ENCODE data around the gene GPR39. TPM values are rescaled to one million over a fixed set of nuclear protein-coding genes. Genes with fewer than 3 reads are reported as not detected.

Gene GPR39
- total RNA-seq = 0.20 to 0.31 TPM in 2 of 3 replicates, not detected in the other
- long read RNA-seq = 0 reads

DNA sequence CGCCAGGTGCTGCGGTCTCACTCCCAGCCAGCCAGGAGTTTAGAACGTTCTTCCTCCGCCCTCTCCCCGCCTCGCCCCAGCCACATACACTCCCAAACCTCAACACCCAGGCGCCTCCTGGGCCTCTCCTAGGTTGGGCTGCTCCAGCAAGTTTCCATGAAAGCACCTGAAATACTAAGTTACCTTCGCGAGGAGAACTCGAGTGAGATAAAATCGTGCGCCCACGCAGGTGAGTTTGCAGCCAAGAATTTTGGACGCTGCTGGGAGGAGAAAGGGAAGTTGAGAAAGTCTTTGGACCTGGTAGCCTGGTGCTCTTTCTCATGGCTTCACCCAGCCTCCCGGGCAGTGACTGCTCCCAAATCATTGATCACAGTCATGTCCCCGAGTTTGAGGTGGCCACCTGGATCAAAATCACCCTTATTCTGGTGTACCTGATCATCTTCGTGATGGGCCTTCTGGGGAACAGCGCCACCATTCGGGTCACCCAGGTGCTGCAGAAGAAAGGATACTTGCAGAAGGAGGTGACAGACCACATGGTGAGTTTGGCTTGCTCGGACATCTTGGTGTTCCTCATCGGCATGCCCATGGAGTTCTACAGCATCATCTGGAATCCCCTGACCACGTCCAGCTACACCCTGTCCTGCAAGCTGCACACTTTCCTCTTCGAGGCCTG is at the start of gene GPR39:
Gene GPR39 (plus strand): TSS at position 83 of the 673 bp plus-strand sequence.
- Mint-ChIP-seq H3K9me3 (ENCODE audit: low read depth) (no peaks in the 10 kb centered on the region), H3K4me3 (ENCODE audit: unreplicated experiment) (peak within 1 kb of the TSS; percentile 73), H3K36me3 (ENCODE audit: low read depth) (no peaks in the 10 kb centered on the region), H3K27me3 (ENCODE audit: low read depth) (peaks cover 35% of the 10 kb centered on the region), H3K4me1 (ENCODE audit: low read depth) (peaks cover 16% of the 10 kb centered on the region), H3K27ac (ENCODE audit: unreplicated experiment) (peak within 1 kb of the TSS; percentile 83)
- TF ChIP-seq, protein P1, sequence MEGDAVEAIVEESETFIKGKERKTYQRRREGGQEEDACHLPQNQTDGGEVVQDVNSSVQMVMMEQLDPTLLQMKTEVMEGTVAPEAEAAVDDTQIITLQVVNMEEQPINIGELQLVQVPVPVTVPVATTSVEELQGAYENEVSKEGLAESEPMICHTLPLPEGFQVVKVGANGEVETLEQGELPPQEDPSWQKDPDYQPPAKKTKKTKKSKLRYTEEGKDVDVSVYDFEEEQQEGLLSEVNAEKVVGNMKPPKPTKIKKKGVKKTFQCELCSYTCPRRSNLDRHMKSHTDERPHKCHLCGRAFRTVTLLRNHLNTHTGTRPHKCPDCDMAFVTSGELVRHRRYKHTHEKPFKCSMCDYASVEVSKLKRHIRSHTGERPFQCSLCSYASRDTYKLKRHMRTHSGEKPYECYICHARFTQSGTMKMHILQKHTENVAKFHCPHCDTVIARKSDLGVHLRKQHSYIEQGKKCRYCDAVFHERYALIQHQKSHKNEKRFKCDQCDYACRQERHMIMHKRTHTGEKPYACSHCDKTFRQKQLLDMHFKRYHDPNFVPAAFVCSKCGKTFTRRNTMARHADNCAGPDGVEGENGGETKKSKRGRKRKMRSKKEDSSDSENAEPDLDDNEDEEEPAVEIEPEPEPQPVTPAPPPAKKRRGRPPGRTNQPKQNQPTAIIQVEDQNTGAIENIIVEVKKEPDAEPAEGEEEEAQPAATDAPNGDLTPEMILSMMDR (IDR thresholded peaks at IDR 0.05) = no peak
- no peak for DNase-seq (ENCODE audit: low spot score)

DNA sequence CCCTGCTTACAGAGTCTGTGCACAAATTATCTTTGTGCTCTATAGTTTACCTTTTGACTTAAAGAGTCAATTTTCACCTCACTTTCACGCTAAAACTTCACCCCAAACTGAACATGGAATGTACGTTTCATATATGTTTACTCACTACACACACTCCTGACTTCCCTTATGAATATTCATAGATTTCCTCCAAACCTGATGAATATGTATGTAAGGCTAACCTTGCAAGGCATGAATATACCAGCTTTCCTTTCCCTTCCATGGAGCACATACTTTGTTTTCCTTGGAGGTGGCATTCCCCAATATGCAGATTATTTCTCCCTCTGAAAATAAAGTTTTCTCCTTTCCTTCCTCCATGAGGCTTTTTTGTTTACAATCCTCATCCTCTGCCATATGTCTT is 48.4 kb upstream of the GPR39 start:
- no peak for DNase-seq (ENCODE audit: low spot score)
- Mint-ChIP-seq H3K9me3 (ENCODE audit: low read depth) (peaks cover 22% of the 10 kb centered on the region), H3K27ac (ENCODE audit: unreplicated experiment) (no peak overlapping the region), H3K4me3 (ENCODE audit: unreplicated experiment) (no peak overlapping the region), H3K27me3 (ENCODE audit: low read depth) (peaks cover 30% of the 10 kb centered on the region), H3K4me1 (ENCODE audit: low read depth) (no peaks in the 10 kb centered on the region), H3K36me3 (ENCODE audit: low read depth) (peaks cover 1% of the 10 kb centered on the region)
- TF ChIP-seq, protein P1 (IDR thresholded peaks at IDR 0.05) = no peak

DNA sequence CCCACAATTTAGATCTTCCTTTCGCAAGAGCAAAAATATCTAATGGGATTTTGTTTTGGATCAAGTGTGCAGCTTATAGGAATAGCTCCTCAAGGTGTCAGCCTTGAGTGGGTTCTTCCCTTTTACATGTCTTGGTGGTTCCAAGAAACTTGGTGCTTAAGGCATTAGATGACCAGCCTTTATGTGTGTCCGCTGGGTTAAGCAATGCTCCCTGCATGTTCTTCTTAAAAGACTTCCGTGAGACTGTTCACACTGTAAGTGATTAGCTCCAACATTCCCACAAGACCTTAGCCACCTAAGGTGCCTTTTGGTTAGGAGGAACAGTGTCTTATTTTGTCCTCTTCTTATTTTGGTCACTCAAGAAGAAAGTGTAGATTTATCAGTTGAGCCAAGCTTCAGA is 44.3 kb upstream of the GPR39 start:
- no peak for DNase-seq (ENCODE audit: low spot score)
- peaks cover 29% of the 10 kb centered on the region for H3K27me3 Mint-ChIP-seq (ENCODE audit: low read depth)
- no peak overlapping the region for H3K4me3 Mint-ChIP-seq (ENCODE audit: unreplicated experiment)
- TF ChIP-seq, protein P1 (IDR thresholded peaks at IDR 0.05) = no peak
- no peak overlapping the region for H3K27ac Mint-ChIP-seq (ENCODE audit: unreplicated experiment)
- H3K4me1 Mint-ChIP-seq (ENCODE audit: low read depth) = no peaks in the 10 kb centered on the region
- no peaks in the 10 kb centered on the region for H3K36me3 Mint-ChIP-seq (ENCODE audit: low read depth)
- peaks cover 14% of the 10 kb centered on the region for H3K9me3 Mint-ChIP-seq (ENCODE audit: low read depth)

DNA sequence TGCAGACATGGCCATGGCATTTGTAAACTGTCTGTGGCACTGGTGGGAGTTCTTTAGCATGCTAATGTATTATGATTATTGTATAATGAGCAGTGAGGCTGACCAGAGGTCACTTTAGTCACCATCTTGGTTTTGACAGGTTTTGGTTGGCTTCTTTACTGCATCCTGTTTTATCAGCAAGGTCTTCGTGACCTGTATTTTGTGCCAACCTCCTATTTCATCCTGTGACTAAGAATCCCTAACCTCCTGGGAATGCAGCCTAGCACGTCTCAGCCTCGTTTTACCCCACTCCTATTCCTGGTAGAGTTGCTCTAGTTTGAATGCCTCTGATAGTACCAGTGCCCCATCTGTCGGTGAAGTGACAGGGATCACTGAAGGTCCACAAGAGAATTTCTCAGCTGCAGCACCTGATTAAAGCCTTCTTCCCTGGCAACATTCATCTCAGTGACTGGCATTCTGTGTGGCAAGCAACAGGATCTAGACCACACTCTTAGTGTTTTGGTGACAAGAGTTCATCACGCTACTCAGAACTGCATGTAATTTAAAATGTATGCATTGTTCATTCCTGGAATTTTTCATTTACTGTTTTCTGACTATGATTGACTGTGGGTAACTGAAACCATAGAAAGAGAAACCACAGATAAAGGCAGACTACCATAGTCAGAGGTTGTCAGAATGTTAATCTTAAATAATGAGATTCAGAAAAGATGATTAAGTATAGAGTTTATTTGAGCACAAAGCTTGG is 43.0 kb upstream of the GPR39 start:
- Mint-ChIP-seq H3K4me3 (ENCODE audit: unreplicated experiment) (no peak overlapping the region), H3K36me3 (ENCODE audit: low read depth) (no peaks in the 10 kb centered on the region), H3K9me3 (ENCODE audit: low read depth) (peaks cover 14% of the 10 kb centered on the region), H3K4me1 (ENCODE audit: low read depth) (no peaks in the 10 kb centered on the region), H3K27me3 (ENCODE audit: low read depth) (peaks cover 22% of the 10 kb centered on the region), H3K27ac (ENCODE audit: unreplicated experiment) (no peak overlapping the region)
- no peak for DNase-seq (ENCODE audit: low spot score)
- TF ChIP-seq, protein P1 (IDR thresholded peaks at IDR 0.05) = no peak

DNA sequence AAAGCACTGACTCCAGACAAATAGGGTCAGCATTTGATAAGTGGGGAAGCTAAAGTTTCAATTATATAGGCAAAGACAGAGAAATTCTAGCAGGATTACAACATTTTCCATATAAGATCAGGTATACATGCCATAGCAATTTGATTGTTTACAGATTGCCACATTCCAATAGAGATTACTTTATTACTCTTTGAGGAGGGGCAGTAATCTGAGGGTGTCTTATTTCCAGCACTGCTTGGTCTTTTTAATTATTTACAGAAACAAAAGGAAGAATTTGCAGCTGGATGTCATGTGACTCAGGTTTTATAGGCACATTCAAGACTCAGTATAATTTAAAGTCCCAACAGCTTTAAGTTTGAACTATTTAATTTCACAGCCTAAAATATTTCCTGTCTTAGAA is 42.5 kb upstream of the GPR39 start:
- Mint-ChIP-seq H3K4me3 (ENCODE audit: unreplicated experiment) (no peak overlapping the region), H3K9me3 (ENCODE audit: low read depth) (peaks cover 14% of the 10 kb centered on the region), H3K36me3 (ENCODE audit: low read depth) (no peaks in the 10 kb centered on the region), H3K27ac (ENCODE audit: unreplicated experiment) (no peak overlapping the region), H3K27me3 (ENCODE audit: low read depth) (peaks cover 18% of the 10 kb centered on the region), H3K4me1 (ENCODE audit: low read depth) (no peaks in the 10 kb centered on the region)
- TF ChIP-seq, protein P1 (IDR thresholded peaks at IDR 0.05) = no peak
- DNase-seq (ENCODE audit: low spot score) = no peak
